HS-27A (cell line): ENCODE measurements around the gene CDPF1.
"Not testable (repeated sequence)": the region's sequence is repeated elsewhere in the genome, so short reads cannot be mapped to it uniquely, and the experiment has no call there.

Experiments used
- DNase-seq: peaks from one replicate; pipeline ENCODE4 v3.0.0-alpha.2; 2012; ENCODE audit warnings: low read depth, missing footprints

Gene CDPF1

DNA sequence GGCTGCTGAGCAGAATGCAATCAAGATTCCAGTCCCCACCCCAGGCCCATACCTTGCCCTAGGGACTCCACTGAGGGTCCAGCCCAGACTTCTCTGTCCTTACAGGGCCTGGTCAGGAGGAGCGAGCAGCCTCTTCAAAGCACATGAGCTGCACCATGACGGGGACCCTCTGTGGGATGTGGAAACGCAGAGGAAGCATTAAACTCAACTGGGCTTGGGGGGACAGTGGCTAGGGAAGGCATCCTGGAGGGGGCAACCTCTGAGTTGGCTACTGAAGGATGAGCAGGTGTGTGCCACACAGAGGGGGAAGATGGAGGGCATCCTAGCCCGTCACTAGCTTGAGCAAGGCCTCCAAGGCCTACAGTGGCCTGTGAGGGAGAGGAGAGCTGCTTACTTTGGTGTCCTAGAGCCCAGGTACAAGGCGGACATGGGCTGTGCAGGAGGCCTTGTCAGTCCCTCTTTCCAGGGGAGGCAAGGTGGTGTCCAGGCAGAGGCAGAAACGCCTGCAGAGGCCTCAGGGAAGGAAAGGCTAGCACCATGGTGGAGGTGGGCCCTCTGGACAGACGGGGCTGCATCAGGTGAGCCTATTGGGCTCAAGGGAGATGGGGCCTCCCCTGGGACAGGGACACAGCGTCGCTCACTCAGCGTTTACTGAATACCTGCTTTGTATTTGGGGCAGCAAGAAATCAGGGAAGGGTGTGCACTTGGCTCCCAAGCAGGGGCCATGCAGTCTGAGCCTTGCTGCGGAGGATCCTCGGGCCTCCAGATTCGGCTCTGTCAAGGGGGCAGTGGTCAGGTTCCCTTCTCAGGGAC, 32.0 kb upstream of the CDPF1 start:
- DNase-seq = no peak

GRCh38 chr22:46280999-46281623, 31.0 kb upstream of the CDPF1 start:
- no peak for DNase-seq

- no peak for DNase-seq
Measured at GRCh38 chr22:46280063-46280817, 30.1 kb upstream of the CDPF1 start.

GRCh38 chr22:46278656-46279645, 28.9 kb upstream of the CDPF1 start:
- no peak for DNase-seq

DNA sequence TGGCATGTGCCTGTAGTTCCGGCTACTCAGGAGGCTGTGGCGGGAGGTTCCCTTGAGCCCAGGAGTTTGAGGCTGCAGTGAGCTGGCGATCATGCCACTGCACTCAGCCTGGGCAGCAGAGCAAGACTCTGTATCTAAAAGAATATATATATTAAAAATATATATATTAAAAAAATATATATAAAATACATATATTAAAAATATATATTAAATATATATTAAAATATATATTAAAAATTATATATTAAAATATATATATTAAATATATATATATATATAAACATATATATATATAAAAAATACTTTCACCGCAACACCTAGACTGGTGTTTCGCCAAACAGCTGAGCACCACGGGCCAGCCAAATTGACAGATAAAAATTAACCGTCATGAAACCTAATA, 26.5 kb upstream of the CDPF1 start:
- DNase-seq = no peak

GRCh38 chr22:46275455-46276122, 25.5 kb upstream of the CDPF1 start:
- DNase-seq = no peak

DNA sequence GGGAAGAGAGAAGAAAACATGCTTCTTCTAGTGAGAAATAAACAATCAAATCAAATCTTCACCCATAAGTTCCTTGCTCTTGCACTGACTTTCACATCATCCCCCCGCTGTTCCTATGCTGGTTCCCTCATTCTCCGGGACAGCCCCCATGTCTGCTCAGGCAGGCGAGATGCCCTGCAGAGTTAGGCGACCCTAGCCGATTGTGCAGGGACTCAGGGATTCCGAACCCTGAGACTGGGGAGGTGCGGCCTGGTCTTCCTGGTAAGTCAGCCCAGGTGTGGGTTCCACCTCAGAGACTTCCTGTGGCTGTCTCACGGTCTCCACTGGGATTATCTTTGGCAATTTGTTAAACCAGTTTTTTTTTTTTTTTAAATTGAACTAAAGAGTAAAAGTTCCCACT, 24.3 kb upstream of the CDPF1 start:
- no peak for DNase-seq

GRCh38 chr22:46273432-46274148, 23.5 kb upstream of the CDPF1 start:
- no peak for DNase-seq

GRCh38 chr22:46272762-46273431, 22.8 kb upstream of the CDPF1 start:
- no peak for DNase-seq

DNA sequence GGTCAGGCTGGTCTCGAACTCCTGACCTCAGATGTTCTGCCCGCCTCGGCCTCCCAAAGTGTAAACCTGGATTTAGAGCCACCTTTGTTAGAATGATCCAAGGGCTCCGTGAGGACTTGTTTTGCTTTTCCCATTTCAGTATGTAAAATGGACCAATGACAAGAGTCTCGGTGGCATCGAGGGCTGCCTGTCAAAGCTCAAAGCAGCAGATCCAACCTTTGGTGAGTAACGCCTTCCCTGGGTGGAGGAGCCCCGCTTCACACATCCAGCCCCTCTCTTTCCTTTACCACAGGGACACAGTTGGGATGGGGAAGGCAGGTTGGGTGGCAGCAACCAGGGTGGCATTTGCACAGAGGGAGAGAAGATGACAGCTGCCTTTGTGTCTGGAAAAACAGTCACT, 22.1 kb upstream of the CDPF1 start:
- DNase-seq = no peak

GRCh38 chr22:46269564-46269963, 19.5 kb upstream of the CDPF1 start:
- no peak for DNase-seq

- DNase-seq = peak; percentile 42
Measured at GRCh38 chr22:46267431-46268279, 17.6 kb upstream of the CDPF1 start, which contains the start of gene TTC38. TSS of gene TTC38 (plus strand) at chr22:46268008. CDS start at chr22:46268040, 32 bp downstream.

- not testable (repeated sequence) for DNase-seq
Measured at GRCh38 chr22:46265627-46266026, 15.5 kb upstream of the CDPF1 start.

DNA sequence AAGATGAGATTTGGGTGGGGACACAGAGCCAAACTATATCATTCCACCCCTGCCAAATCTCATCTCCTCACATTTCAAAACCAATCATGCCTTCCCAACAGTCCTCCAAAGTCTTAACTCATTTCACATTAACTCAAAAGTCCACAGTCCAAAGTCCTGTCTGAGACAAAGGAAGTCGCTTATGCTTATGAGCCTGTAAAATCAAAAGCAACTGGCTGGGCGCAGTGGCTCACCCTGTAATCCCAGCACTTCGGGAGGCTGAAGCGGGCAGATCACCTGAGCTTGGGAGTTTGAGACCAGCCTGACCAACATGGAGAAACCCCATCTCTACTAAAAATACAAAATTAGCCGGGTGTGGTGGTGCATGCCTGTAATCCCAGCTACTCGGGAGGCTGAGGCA, 14.4 kb upstream of the CDPF1 start:
- not testable (repeated sequence) for DNase-seq

- no peak for DNase-seq
Measured at GRCh38 chr22:46263216-46263590, 13.1 kb upstream of the CDPF1 start, which contains the start of gene PKDREJ. TSS of gene PKDREJ (minus strand) at chr22:46263343. CDS start at chr22:46263322, 21 bp downstream.

- DNase-seq = no peak
Measured at GRCh38 chr22:46262449-46263215, 12.5 kb upstream of the CDPF1 start.

DNA sequence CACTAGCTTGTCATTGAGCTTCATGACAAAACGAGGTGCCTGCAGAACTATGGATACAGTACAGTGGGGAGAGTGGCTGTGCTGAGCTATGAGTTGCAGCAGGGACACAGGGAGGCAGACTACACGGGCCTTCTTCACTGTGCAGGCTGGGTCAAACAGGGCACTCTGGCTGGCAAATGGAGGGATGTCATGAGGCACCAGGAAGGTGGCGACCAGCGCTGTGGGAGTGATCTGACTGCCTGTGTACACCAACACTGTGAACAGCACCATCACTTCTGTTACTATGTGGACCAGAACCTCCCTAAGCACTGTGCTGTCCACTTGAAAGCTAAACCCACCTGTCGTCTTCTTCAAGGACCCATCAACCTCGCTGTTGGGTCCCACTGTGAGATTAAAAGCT, 9.9 kb upstream of the CDPF1 start:
- DNase-seq = no peak

GRCh38 chr22:46259374-46259773, 9.3 kb upstream of the CDPF1 start:
- DNase-seq = no peak
